Tibial artery (tissue), 4 donors: ENCODE results near the gene CHID1.

Source experiments
- DNase-seq, 2 donors: peaks; one replicate each; pipeline ENCODE4 v3.0.0-alpha.2; 2019
- H3K27ac ChIP-seq, 2 donors: fragments of 200-600 bp; sonication (generic) in 1 of 2; 1 replicate in 1 of 2; 2 replicates in 1 of 2; pipeline ENCODE4 v1.5.1; 2018 to 2019; ENCODE audit warnings: mild to moderate bottlenecking in 1 of 2
- H3K27me3 ChIP-seq, 2 donors: fragments of 200-600 bp; sonication (generic) in 1 of 2; one replicate each; pipeline versions ENCODE4 v1.5.1 to v1.6.0; 2016 to 2019
- H3K36me3 ChIP-seq, 3 donors: fragments of 200-600 bp; sonication (generic) in 2 of 3; one replicate each; pipeline ENCODE4 v1.5.1; 2016 to 2019; ENCODE audit warnings: mild to moderate bottlenecking in 2 of 3
- H3K4me1 ChIP-seq, 4 donors: fragments of 200-600 bp; sonication (generic) in 2 of 4; 1 replicate in 3 of 4; 2 replicates in 1 of 4; pipeline ENCODE4 v1.5.1; 2016 to 2019
- H3K4me3 ChIP-seq, 2 donors: fragments of 200-600 bp; sonication (generic) in 1 of 2; 1 replicate in 1 of 2; 2 replicates in 1 of 2; pipeline ENCODE4 v1.5.1; 2018 to 2019; ENCODE audit warnings: mild to moderate bottlenecking in 2 of 2
- H3K9me3 ChIP-seq, 3 donors: fragments of 200-600 bp; sonication (generic) in 1 of 3; one replicate each; pipeline ENCODE4 v1.5.1; 2016 to 2019
- CTCF ChIP-seq, 2 experiments: fragments of 200-600 bp in 1 of 2; fragments of 450-650 bp in 1 of 2; IDR thresholded peaks; one replicate each; pipeline ENCODE4 v1.5.1; 2017 to 2019; ENCODE audit warnings: antibody characterized with exemption in 2 of 2, mild to moderate bottlenecking in 1 of 2, moderate library complexity in 1 of 2
- intact Hi-C: fragments of 100-400 bp; cut with DNase I; formaldehyde crosslinking; loops from one replicate; pipeline ENCODE4 v1.15.0; 2023; ENCODE audit warnings: low total_unique reads

Gene CHID1

DNA sequence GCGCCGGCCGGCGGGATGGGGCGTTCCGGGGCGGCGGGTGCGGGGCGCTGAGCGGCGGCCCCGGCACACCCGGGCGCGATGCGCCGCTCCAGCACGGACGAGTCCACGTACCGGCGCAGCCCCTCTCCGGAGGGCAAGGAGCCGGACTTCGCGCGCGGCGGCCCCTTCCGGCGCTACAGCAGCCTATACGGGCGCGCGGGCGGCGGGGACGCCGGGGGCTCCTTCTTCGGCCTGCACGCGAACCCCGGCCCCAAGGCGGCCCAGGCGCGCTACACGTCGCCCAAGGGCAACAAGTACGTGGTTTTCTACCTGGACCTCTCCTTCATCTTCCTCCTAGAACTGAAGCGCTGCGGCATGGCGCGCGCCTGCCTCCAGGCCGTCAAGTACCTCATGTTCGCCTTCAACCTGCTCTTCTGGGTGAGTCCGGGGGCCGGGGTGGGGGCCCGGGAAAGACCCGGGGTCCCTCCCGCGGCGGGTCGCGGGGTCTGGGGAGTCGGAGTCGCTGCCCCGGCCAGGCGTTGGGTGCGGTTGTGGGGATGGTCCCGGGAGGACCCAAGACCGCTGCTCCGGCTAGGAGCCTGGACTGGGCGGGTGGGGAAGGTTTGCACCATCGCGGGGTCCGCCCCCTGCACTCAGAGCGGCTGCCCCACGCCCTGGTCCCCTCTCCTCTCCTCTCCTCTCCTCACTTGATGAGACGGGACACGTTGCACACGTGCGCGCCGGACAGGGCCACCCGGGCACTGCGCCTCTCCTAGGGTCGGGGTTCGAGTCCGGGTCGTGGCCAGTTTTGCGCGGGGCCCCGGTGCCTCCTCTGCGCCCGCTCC lies 60.4 kb downstream of the CHID1 start:
- intact Hi-C loops: no loop called here
- TF ChIP-seq CTCF (IDR thresholded peaks at IDR 0.05): no peak
- no peak overlapping the region for H3K27ac ChIP-seq

DNA sequence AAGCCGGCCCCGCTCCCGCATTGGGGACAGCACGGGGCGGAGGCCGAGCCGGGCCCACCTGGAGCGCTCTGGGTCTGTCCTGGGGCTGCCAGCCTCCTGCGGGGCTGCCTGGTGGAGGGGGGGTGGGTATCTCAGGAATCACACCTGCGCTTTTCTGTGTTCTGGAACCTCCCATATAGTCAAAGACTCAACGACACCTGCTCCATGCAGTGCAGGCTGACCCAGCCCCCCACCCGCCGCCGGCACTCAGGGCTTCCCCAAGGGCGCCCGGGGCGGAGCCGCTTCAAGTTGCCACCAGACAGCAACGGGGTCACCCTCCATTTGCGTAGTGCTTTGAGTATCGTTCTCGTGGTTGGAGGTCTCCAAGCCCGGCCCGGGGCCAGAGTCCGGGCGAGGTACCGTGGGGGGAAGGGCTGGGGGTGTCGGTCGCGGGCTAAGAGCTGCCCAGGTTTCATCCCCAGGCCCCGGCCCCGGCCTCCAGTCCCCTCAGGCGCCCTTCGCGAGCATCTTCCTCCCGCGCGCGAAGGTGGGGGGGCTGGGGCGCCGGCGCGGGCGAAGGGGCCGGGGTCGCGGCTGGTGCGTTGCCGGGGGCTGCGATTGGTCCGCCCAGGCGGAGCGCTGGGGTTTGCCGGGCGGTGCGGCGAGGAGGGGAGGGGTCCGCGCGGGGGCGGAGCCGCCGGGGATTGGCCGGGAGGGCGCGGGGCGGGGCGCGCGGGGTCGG lies 61.3 kb downstream of the CHID1 start:
- peaks cover 0 to 25% of the 10 kb centered on the region in 2 donors for H3K27me3 ChIP-seq
- no peak for TF ChIP-seq CTCF (IDR thresholded peaks at IDR 0.05)
- H3K9me3 ChIP-seq: no peaks in the 10 kb centered on the region
- H3K27ac ChIP-seq: no peak overlapping the region
- peak overlapping the region; percentile 38 to 46 for H3K4me3 ChIP-seq
- peaks cover 4 to 60% (median 57%) of the 10 kb centered on the region in 4 donors for H3K4me1 ChIP-seq
- H3K36me3 ChIP-seq: peaks cover 0 to 13% (median 0%) of the 10 kb centered on the region in 3 donors
- no peak for DNase-seq
- intact Hi-C loops: no loop called here

More for the DNA sequence above, 60.4 kb downstream of the CHID1 start:
- H3K4me3 ChIP-seq: peak overlapping the region; percentile 38 to 46
- H3K4me1 ChIP-seq: peaks cover 2 to 51% (median 48%) of the 10 kb centered on the region in 4 donors
- no peak for DNase-seq
- no peaks in the 10 kb centered on the region for H3K9me3 ChIP-seq
- peaks cover 0 to 25% of the 10 kb centered on the region in 2 donors for H3K27me3 ChIP-seq
- peaks cover 0 to 17% (median 3%) of the 10 kb centered on the region in 3 donors for H3K36me3 ChIP-seq

DNA sequence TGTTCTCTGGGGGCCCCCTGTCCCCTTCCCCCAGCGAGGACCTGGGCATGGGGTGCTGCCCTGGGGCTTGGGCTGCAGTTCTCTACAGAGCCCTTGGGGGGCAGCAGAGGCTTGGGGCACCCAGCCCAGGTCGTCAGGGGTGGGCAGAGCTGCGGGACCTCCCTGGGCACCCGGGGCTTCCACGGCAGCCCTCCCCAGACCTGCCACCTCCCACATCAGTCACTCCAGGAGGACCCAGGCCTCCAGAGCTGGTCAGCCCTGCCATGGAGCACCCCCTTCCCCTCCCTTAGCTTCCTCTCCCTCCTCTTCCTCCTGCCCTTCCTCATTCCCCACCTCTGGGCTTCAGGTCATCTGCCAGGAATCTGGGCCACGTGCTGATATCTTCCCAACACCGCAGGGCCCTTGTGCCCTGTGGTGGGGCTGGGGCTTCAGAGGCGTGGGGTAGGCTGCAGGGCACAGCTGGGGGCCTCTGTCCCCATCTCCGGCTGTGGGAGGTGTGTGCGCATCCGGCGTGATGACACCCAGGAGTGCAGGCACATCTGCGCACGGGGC lies 62.2 kb downstream of the CHID1 start:
- intact Hi-C loops: no loop called here

DNA sequence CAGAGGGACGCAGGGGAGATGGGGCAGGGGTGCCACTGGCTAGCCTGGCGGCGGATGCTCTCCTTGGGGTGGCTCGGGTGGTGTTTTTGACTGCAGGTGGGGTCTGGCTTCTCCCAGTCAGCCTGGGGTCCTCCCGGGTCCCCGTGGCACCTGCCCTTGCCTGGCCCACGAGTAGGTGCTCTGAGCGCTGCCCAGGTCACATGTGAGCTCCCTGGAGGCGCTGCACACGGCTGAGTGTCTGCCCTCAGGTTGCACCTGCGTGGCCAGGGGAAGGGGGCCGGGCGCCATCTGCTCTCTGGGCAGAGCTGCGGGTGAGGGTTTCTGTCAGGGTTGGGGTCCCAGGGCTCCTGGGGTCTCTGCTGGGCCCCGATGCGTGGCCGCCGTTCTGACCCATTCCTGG lies 62.7 kb downstream of the CHID1 start:
- Histone ChIP-seq H3K4me3 (no peak overlapping the region), H3K9me3 (no peaks in the 10 kb centered on the region), H3K27ac (no peak overlapping the region), H3K36me3 (no peaks in the 10 kb centered on the region), H3K27me3 (peaks cover 0 to 25% of the 10 kb centered on the region in 2 donors), H3K4me1 (peaks cover 4 to 74% (median 68%) of the 10 kb centered on the region in 4 donors)
- intact Hi-C loops: no loop called here
- DNase-seq: no peak
- TF ChIP-seq CTCF (IDR thresholded peaks at IDR 0.05): no peak

More for the DNA sequence above, 62.2 kb downstream of the CHID1 start:
- DNase-seq: no peak
- Histone ChIP-seq H3K9me3 (no peaks in the 10 kb centered on the region), H3K4me1 (peaks cover 4 to 68% (median 64%) of the 10 kb centered on the region in 4 donors), H3K27me3 (peaks cover 0 to 25% of the 10 kb centered on the region in 2 donors), H3K36me3 (peaks cover 0 to 5% (median 0%) of the 10 kb centered on the region in 3 donors), H3K27ac (no peak overlapping the region), H3K4me3 (no peak overlapping the region)
- peak; percentile 74 to 96 for TF ChIP-seq CTCF (IDR thresholded peaks at IDR 0.05)

DNA sequence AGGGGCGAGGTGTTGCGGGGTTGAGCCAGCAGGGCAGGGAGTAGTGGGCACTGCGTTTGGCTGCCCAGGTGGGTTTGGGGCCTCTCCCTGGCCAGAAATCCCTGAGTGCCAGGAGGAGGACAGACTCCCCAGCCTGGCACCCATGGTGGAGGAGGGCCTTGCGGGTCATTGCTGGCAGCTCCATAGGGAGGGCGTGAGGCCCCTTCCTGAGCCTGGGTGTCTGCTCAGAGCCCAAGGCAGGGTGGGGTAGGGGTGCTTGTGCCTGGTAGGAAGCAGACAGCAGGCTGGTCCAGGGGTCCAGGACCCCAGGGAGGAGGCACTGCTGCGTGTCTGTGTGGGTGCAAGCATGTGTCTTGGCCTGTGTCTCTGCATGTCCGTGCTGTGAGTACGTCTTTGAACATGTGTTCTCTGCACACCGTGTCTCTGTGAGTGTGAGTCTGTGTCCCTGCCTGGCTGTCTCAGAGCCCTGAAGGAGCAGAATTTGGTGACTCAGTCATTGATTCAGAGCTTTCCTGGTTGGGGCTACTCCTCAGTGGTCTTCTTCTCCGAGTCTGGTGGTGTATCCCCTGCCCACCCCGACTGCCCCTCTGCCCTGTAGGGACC lies 64.0 kb downstream of the CHID1 start:
- DNase-seq: no peak
- intact Hi-C loops: no loop called here
- Histone ChIP-seq H3K4me3 (no peak overlapping the region), H3K9me3 (no peaks in the 10 kb centered on the region), H3K36me3 (no peaks in the 10 kb centered on the region), H3K4me1 (peaks cover 4 to 78% (median 70%) of the 10 kb centered on the region in 4 donors), H3K27ac (peak overlapping the region; percentile 88 to 95), H3K27me3 (peaks cover 0 to 25% of the 10 kb centered on the region in 2 donors)
- no peak for TF ChIP-seq CTCF (IDR thresholded peaks at IDR 0.05)
